Neural progenitor cell (in vitro differentiated cells): ENCODE data around the gene TMEM154.

Experiments used
- EZH2 ChIP-seq: fragments of 200-600 bp; sonication (generic); IDR thresholded peaks from 2 replicates; pipeline ENCODE4 v1.6.1; 2017; ENCODE audit warnings: antibody characterized with exemption, mild to moderate bottlenecking, moderate library complexity
- TF ChIP-seq, protein P1 (sequence below): fragments of 200-600 bp; sonication (generic); IDR thresholded peaks from 2 replicates; pipeline ENCODE4 v1.5.1; 2017; ENCODE audit warnings: antibody characterized with exemption, mild to moderate bottlenecking

DNA sequence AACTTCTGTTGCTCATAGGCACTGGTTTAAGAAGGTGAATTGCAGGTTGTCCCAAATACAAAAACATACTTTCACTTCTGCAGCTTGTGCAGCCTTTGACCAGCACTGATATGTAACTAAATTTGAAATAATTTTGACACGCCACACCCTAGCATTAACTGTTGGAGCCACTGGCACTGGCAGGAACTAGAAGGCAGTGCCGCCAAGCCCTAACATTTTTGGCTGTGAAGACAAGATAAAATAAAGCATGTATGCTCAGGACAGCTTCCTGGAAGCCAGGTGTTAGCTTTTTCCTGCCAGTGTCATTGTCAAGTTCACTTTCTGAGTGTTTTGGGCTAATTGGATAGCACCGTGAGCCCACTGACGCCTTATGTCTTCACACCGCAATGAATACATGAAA, 78.6 kb downstream of the TMEM154 start:
- TF ChIP-seq, protein P1, sequence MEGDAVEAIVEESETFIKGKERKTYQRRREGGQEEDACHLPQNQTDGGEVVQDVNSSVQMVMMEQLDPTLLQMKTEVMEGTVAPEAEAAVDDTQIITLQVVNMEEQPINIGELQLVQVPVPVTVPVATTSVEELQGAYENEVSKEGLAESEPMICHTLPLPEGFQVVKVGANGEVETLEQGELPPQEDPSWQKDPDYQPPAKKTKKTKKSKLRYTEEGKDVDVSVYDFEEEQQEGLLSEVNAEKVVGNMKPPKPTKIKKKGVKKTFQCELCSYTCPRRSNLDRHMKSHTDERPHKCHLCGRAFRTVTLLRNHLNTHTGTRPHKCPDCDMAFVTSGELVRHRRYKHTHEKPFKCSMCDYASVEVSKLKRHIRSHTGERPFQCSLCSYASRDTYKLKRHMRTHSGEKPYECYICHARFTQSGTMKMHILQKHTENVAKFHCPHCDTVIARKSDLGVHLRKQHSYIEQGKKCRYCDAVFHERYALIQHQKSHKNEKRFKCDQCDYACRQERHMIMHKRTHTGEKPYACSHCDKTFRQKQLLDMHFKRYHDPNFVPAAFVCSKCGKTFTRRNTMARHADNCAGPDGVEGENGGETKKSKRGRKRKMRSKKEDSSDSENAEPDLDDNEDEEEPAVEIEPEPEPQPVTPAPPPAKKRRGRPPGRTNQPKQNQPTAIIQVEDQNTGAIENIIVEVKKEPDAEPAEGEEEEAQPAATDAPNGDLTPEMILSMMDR, result no peak
- no peak for TF ChIP-seq EZH2
